Esophagus muscularis mucosa (tissue), 4 donors: ENCODE results near the gene GAP43. TPM values are rescaled to one million over a fixed set of nuclear protein-coding genes. Genes with fewer than 3 reads are reported as not detected.

Source experiments
- DNase-seq: peaks from one replicate; pipeline ENCODE4 v3.0.0-alpha.2; 2017; ENCODE audit errors: extremely low spot score
- H3K27ac ChIP-seq, 4 donors: fragments of 200-600 bp; sonication (generic); replicated peaks in 1 of 4; 1 replicate in 3 of 4; 2 replicates in 1 of 4; pipeline ENCODE4 v1.5.1; 2016 to 2019; ENCODE audit warnings: mild to moderate bottlenecking in 1 of 4
- H3K27me3 ChIP-seq, 4 donors: fragments of 200-600 bp; sonication (generic); one replicate each; pipeline versions ENCODE4 v1.5.1 to v1.6.0; 2016 to 2019
- H3K36me3 ChIP-seq, 4 donors: fragments of 200-600 bp; sonication (generic); one replicate each; pipeline ENCODE4 v1.5.1; 2016 to 2019
- H3K4me1 ChIP-seq, 4 donors: fragments of 200-600 bp; sonication (generic); one replicate each; pipeline ENCODE4 v1.5.1; 2016 to 2019
- H3K4me3 ChIP-seq, 4 donors: fragments of 200-600 bp; sonication (generic); 1 replicate in 2 of 4; 2 replicates in 2 of 4; pipeline ENCODE4 v1.5.1; 2016 to 2019; ENCODE audit warnings: mild to moderate bottlenecking in 4 of 4, moderate library complexity in 1 of 4
- H3K9me3 ChIP-seq, 4 donors: fragments of 200-600 bp; sonication (generic); 1 replicate in 3 of 4; 2 replicates in 1 of 4; pipeline ENCODE4 v1.5.1; 2016 to 2019
- CTCF ChIP-seq, 3 experiments: fragments of 200-600 bp in 2 of 3; fragments of 450-650 bp in 1 of 3; sonication (generic) in 2 of 3; IDR thresholded peaks; one replicate each; pipeline ENCODE4 v1.5.1; 2017 to 2019; ENCODE audit warnings: antibody characterized with exemption in 3 of 3, mild to moderate bottlenecking in 2 of 3, moderate library complexity in 1 of 3
- EP300 ChIP-seq: sonication (generic); formaldehyde crosslinking; IDR thresholded peaks from one replicate; pipeline ENCODE4 v1.6.1; 2017; ENCODE audit warnings: antibody characterized with exemption
- POLR2A ChIP-seq: fragments of 450-650 bp; IDR thresholded peaks from one replicate; pipeline ENCODE4 v1.6.1; 2017; ENCODE audit warnings: antibody characterized with exemption, moderate library complexity, mild to moderate bottlenecking, low read depth
- POLR2AphosphoS5 ChIP-seq, 2 donors: sonication (generic); formaldehyde crosslinking; IDR thresholded peaks; one replicate each; pipeline ENCODE4 v1.6.1; 2017; ENCODE audit warnings: antibody characterized with exemption in 2 of 2
- WGBS: methylation state at CpG from one replicate; pipeline ENCODE4 v1.1.5; 2018; 5-methylcytosine and 5-hydroxymethylcytosine counted together
- intact Hi-C: fragments of 100-400 bp; cut with DNase I; formaldehyde crosslinking; loops from one replicate; pipeline ENCODE4 v1.15.1; 2023
- total RNA-seq, 4 donors: library from RNA; depleted of rRNA; stranded (reverse); fragments of >200 nt; gene quantifications; one replicate each; pipeline versions ENCODE4 v1.1.0 to v1.2.1, GENCODE V29; 2016

Gene GAP43
- total RNA-seq, 4 donors from 2014 or later = 0.42 to 7.0 (median 3.1) TPM

- no peaks in the 10 kb centered on the region for H3K9me3 ChIP-seq
- intact Hi-C loops = no loop called here
Measured at GRCh38 chr3:115676336-115676735, 53.0 kb downstream of the GAP43 start.

GRCh38 chr3:115680803-115681345, 57.6 kb downstream of the GAP43 start:
- intact Hi-C loops = no loop called here

More at GRCh38 chr3:115676336-115676735, 53.0 kb downstream of the GAP43 start:
- DNase-seq = no peak
- Histone ChIP-seq H3K4me1 (peaks cover 0 to 3% (median 0%) of the 10 kb centered on the region in 4 donors), H3K36me3 (no peaks in the 10 kb centered on the region), H3K27ac (no peak overlapping the region), H3K4me3 (no peak overlapping the region), H3K27me3 (peaks cover 0 to 9% (median 0%) of the 10 kb centered on the region in 4 donors)
- WGBS = 89% methylated on average over 9 of the region's 9 CpGs
- TF ChIP-seq POLR2AphosphoS5 (IDR thresholded peaks at IDR 0.05) = no peak

GRCh38 chr3:115681736-115682135, 58.4 kb downstream of the GAP43 start:
- H3K4me1 ChIP-seq = no peaks in the 10 kb centered on the region
- intact Hi-C loops = no loop called here

More at GRCh38 chr3:115680803-115681345, 57.6 kb downstream of the GAP43 start:
- Histone ChIP-seq H3K27ac (no peak overlapping the region), H3K4me3 (no peak overlapping the region), H3K9me3 (no peaks in the 10 kb centered on the region), H3K36me3 (no peaks in the 10 kb centered on the region), H3K27me3 (peaks cover 0 to 9% (median 0%) of the 10 kb centered on the region in 4 donors), H3K4me1 (no peaks in the 10 kb centered on the region)
- TF ChIP-seq POLR2A (no peak), POLR2AphosphoS5 (IDR thresholded peaks at IDR 0.05) (no peak)
- 34% methylated on average over 2 of the region's 2 CpGs for WGBS
- no peak for DNase-seq

GRCh38 chr3:115683305-115683704, 60.0 kb downstream of the GAP43 start:
- Histone ChIP-seq H3K36me3 (no peaks in the 10 kb centered on the region), H3K9me3 (no peaks in the 10 kb centered on the region), H3K4me1 (no peaks in the 10 kb centered on the region), H3K4me3 (no peak overlapping the region), H3K27me3 (peaks cover 0 to 9% (median 0%) of the 10 kb centered on the region in 4 donors), H3K27ac (no peak overlapping the region)
- no peak for DNase-seq
- 100% methylated on average over 1 of the region's 1 CpG for WGBS
- intact Hi-C loops = no loop called here
- no peak for TF ChIP-seq EP300

More at GRCh38 chr3:115681736-115682135, 58.4 kb downstream of the GAP43 start:
- TF ChIP-seq CTCF (IDR thresholded peaks at IDR 0.05) (no peak), POLR2AphosphoS5 (IDR thresholded peaks at IDR 0.05) (no peak), POLR2A (no peak), EP300 (no peak)
- Histone ChIP-seq H3K36me3 (no peaks in the 10 kb centered on the region), H3K9me3 (no peaks in the 10 kb centered on the region), H3K4me3 (no peak overlapping the region), H3K27me3 (peaks cover 0 to 9% (median 0%) of the 10 kb centered on the region in 4 donors), H3K27ac (no peak overlapping the region)
- DNase-seq = no peak

- intact Hi-C loops = no loop called here
- Histone ChIP-seq H3K9me3 (no peaks in the 10 kb centered on the region), H3K4me3 (no peak overlapping the region), H3K4me1 (no peaks in the 10 kb centered on the region), H3K27me3 (peaks cover 0 to 9% (median 0%) of the 10 kb centered on the region in 4 donors), H3K36me3 (no peaks in the 10 kb centered on the region), H3K27ac (no peak overlapping the region)
- DNase-seq = no peak
- WGBS = 94% methylated on average over 3 of the region's 3 CpGs
- no peak for TF ChIP-seq POLR2AphosphoS5 (IDR thresholded peaks at IDR 0.05)
- no peak for TF ChIP-seq CTCF (IDR thresholded peaks at IDR 0.05)
- no peak for TF ChIP-seq POLR2A
- TF ChIP-seq EP300 = no peak
Measured at GRCh38 chr3:115683773-115684172, 60.5 kb downstream of the GAP43 start.

- no peak for DNase-seq
- intact Hi-C loops = no loop called here
- H3K36me3 ChIP-seq = no peaks in the 10 kb centered on the region
- no peaks in the 10 kb centered on the region for H3K9me3 ChIP-seq
- no peaks in the 10 kb centered on the region for H3K4me1 ChIP-seq
- peaks cover 0 to 1% (median 0%) of the 10 kb centered on the region in 4 donors for H3K27me3 ChIP-seq
- H3K4me3 ChIP-seq = no peak overlapping the region
- no peak for TF ChIP-seq POLR2AphosphoS5 (IDR thresholded peaks at IDR 0.05)
- no peak for TF ChIP-seq POLR2A
- no peak for TF ChIP-seq EP300
- TF ChIP-seq CTCF (IDR thresholded peaks at IDR 0.05) = no peak
- no peak overlapping the region for H3K27ac ChIP-seq
Measured at GRCh38 chr3:115685097-115685496, 61.8 kb downstream of the GAP43 start.
